ENCODE data around the gene FBXL4.

Gene FBXL4

GRCh38 chr6:98828941-98829411 is 118.8 kb downstream of the FBXL4 start:
- H2AFZ ChIP-seq (ENCODE audit: low read depth, low read length), result no peak overlapping the region
- H3K4me3 ChIP-seq (ENCODE audit: low read length), result peak overlapping the region; percentile 69

GRCh38 chr6:98828211-98828788 is 119.4 kb downstream of the FBXL4 start:
- H3K27me3 ChIP-seq (ENCODE audit: insufficient read depth, low read length), result no peaks in the 10 kb centered on the region
- peaks cover 51% of the 10 kb centered on the region for H3K4me1 ChIP-seq (ENCODE audit: insufficient read depth, low read length)
- H3K36me3 ChIP-seq (ENCODE audit: insufficient read depth, low read length), result no peaks in the 10 kb centered on the region
- H3K4me3 ChIP-seq (ENCODE audit: low read length), result peak overlapping the region; percentile 69
- no peaks in the 10 kb centered on the region for H3K9me3 ChIP-seq (ENCODE audit: low read length)
- no peak overlapping the region for H2AFZ ChIP-seq (ENCODE audit: low read depth, low read length)

More at GRCh38 chr6:98828941-98829411, 118.8 kb downstream of the FBXL4 start:
- no peaks in the 10 kb centered on the region for H3K27me3 ChIP-seq (ENCODE audit: insufficient read depth, low read length)
- no peaks in the 10 kb centered on the region for H3K36me3 ChIP-seq (ENCODE audit: insufficient read depth, low read length)
- H3K4me1 ChIP-seq (ENCODE audit: insufficient read depth, low read length), result peaks cover 48% of the 10 kb centered on the region
- no peaks in the 10 kb centered on the region for H3K9me3 ChIP-seq (ENCODE audit: low read length)

- Histone ChIP-seq H3K36me3 (ENCODE audit: insufficient read depth, low read length) (no peaks in the 10 kb centered on the region), H3K4me3 (ENCODE audit: low read length) (peak overlapping the region; percentile 69), H3K4me1 (ENCODE audit: insufficient read depth, low read length) (peaks cover 51% of the 10 kb centered on the region), H2AFZ (ENCODE audit: low read depth, low read length) (no peak overlapping the region), H3K9me3 (ENCODE audit: low read length) (no peaks in the 10 kb centered on the region), H3K27me3 (ENCODE audit: insufficient read depth, low read length) (no peaks in the 10 kb centered on the region)
Measured at GRCh38 chr6:98827295-98828159, 120.2 kb downstream of the FBXL4 start.

- Histone ChIP-seq H3K4me3 (ENCODE audit: low read length) (peak overlapping the region; percentile 69), H2AFZ (ENCODE audit: low read depth, low read length) (no peak overlapping the region), H3K9me3 (ENCODE audit: low read length) (no peaks in the 10 kb centered on the region), H3K36me3 (ENCODE audit: insufficient read depth, low read length) (no peaks in the 10 kb centered on the region), H3K4me1 (ENCODE audit: insufficient read depth, low read length) (peaks cover 46% of the 10 kb centered on the region), H3K27me3 (ENCODE audit: insufficient read depth, low read length) (no peaks in the 10 kb centered on the region)
Measured at GRCh38 chr6:98825600-98826230, 122.0 kb downstream of the FBXL4 start.

- no peaks in the 10 kb centered on the region for H3K27me3 ChIP-seq (ENCODE audit: insufficient read depth, low read length)
- H3K9me3 ChIP-seq (ENCODE audit: low read length), result no peaks in the 10 kb centered on the region
- no peak overlapping the region for H2AFZ ChIP-seq (ENCODE audit: low read depth, low read length)
- peaks cover 39% of the 10 kb centered on the region for H3K4me1 ChIP-seq (ENCODE audit: insufficient read depth, low read length)
- H3K4me3 ChIP-seq (ENCODE audit: low read length), result peak overlapping the region; percentile 69
- H3K36me3 ChIP-seq (ENCODE audit: insufficient read depth, low read length), result no peaks in the 10 kb centered on the region
Measured at GRCh38 chr6:98824902-98825599, 122.7 kb downstream of the FBXL4 start.

- Histone ChIP-seq H3K27me3 (ENCODE audit: insufficient read depth, low read length) (no peaks in the 10 kb centered on the region), H2AFZ (ENCODE audit: low read depth, low read length) (peak overlapping the region; percentile 74), H3K4me1 (ENCODE audit: insufficient read depth, low read length) (peaks cover 32% of the 10 kb centered on the region), H3K9me3 (ENCODE audit: low read length) (no peaks in the 10 kb centered on the region), H3K36me3 (ENCODE audit: insufficient read depth, low read length) (no peaks in the 10 kb centered on the region), H3K4me3 (ENCODE audit: low read length) (peak overlapping the region; percentile 69)
Measured at GRCh38 chr6:98824162-98824901, 123.4 kb downstream of the FBXL4 start.

- H3K27me3 ChIP-seq (ENCODE audit: insufficient read depth, low read length), result no peaks in the 10 kb centered on the region
- H3K4me1 ChIP-seq (ENCODE audit: insufficient read depth, low read length), result peaks cover 29% of the 10 kb centered on the region
- peak overlapping the region; percentile 69 for H3K4me3 ChIP-seq (ENCODE audit: low read length)
- no peaks in the 10 kb centered on the region for H3K36me3 ChIP-seq (ENCODE audit: insufficient read depth, low read length)
- H2AFZ ChIP-seq (ENCODE audit: low read depth, low read length), result peak overlapping the region; percentile 74
- no peaks in the 10 kb centered on the region for H3K9me3 ChIP-seq (ENCODE audit: low read length)
Measured at GRCh38 chr6:98823428-98824161, 124.2 kb downstream of the FBXL4 start.

- no peaks in the 10 kb centered on the region for H3K36me3 ChIP-seq (ENCODE audit: insufficient read depth, low read length)
- no peaks in the 10 kb centered on the region for H3K27me3 ChIP-seq (ENCODE audit: insufficient read depth, low read length)
- H3K4me3 ChIP-seq (ENCODE audit: low read length), result no peak overlapping the region
- H3K4me1 ChIP-seq (ENCODE audit: insufficient read depth, low read length), result peaks cover 20% of the 10 kb centered on the region
- no peaks in the 10 kb centered on the region for H3K9me3 ChIP-seq (ENCODE audit: low read length)
- H2AFZ ChIP-seq (ENCODE audit: low read depth, low read length), result no peak overlapping the region
Measured at GRCh38 chr6:98821756-98822405, 125.9 kb downstream of the FBXL4 start.

All from neuron (in vitro differentiated cells).